BJ (cell line): Measurements from ENCODE around the gene HTT. TPM values are rescaled to one million over a fixed set of nuclear protein-coding genes. Genes with fewer than 3 reads are reported as not detected.

ENCODE experiments used
- CTCF ChIA-PET: fragments of 350-600 bp; formaldehyde crosslinking; extraction: SDS; loops from one replicate; lab custom pipeline; 2021; ENCODE audit warnings: antibody characterized with exemption, inconsistent platforms; lab: Yijun Ruan, JAX
- POLR2A ChIA-PET: fragments of 300-600 bp; sonication (Branson Sonifier 250); formaldehyde crosslinking; extraction: SDS; loops from one replicate; lab custom pipeline; 2021; ENCODE audit warnings: antibody characterized with exemption; lab: Charles Lee
- DNase-seq: peaks from one replicate; pipeline ENCODE4 v3.0.0-alpha.2; 2011; ENCODE audit warnings: low read depth
- H3K27me3 ChIP-seq: 2 replicates; pipeline ENCODE4 v1.6.0; 2011; ENCODE audit warnings: low read length; ENCODE audit not compliant: control insufficient read depth, insufficient read depth
- H3K36me3 ChIP-seq: 2 replicates; pipeline ENCODE4 v1.5.1; 2011; ENCODE audit warnings: low read length; ENCODE audit not compliant: control insufficient read depth, insufficient read depth
- H3K4me3 ChIP-seq: 2 replicates; pipeline ENCODE4 v1.5.1; 2011; ENCODE audit warnings: low read depth, mild to moderate bottlenecking, control low read depth, low read length
- polyA plus RNA-seq: library from polyadenylated mRNA; depleted of rRNA; stranded (reverse); fragments of >200 nt; gene quantifications from 2 replicates; pipeline ENCODE4 v1.2.3, GENCODE V29; 2011
- TF ChIP-seq, protein P1 (sequence below): IDR thresholded peaks from 2 replicates; pipeline ENCODE4 v1.5.1; 2011; ENCODE audit warnings: low read depth, mild to moderate bottlenecking, control low read depth, inconsistent platforms, low read length, moderate library complexity; ENCODE audit not compliant: insufficient read depth

Gene HTT
- polyA plus RNA-seq, 1 experiment, result 13.6 TPM

DNA sequence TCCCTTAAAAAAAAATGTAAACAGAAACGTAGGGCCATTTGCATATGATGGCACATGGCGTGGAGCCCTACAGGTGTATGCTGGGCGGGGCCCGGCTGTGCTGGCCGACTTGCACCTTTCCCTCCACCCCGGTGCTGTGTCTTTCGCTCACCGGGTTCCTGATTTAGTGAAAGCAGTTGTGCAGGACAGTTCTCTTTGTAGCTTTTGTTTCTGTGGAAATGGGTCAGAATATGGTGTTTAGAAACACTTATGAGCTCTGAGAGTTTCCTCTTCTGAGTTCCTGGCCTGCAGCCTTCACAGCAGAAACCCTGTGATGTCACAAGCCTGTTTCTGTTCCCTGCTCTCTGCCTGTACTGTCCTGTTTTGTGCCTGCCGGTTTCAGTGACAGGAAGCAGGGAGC is 152.0 kb downstream of the HTT start:
- no peak for DNase-seq
- CTCF ChIA-PET, result interaction anchor here (0.6 to 2.0 kb wide), 2 partner anchors 17 to 800 kb away, joined by 3 to 6 read pairs; no protein-coding TSS in a partner anchor
- peaks cover 33% of the 10 kb centered on the region for H3K36me3 ChIP-seq

DNA sequence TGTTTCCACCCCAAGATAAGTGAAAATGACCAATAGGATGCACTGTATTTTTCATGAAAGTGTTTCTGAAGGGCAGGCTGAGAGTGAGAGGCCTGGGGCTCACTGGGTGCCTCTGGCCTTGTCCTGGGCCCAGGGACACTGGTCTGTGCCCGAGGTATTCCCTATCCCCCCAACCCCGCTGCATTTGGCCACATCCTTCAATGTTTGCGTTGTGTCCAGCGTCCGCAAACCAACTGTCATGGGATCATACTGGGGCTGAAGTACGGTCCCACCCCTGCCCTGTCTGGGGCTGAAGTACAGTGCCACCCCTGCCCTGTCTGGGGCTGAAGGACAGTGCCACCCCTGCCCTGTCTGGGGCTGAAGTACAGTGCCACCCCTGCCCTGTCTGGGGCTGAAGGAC is 152.5 kb downstream of the HTT start:
- ChIA-PET POLR2A (no interaction called here), CTCF (interaction anchor here (0.6 kb wide), 1 partner anchor 800 kb away, joined by 3 read pairs; no protein-coding TSS in a partner anchor)
- no peak for DNase-seq
- Histone ChIP-seq H3K36me3 (peaks cover 35% of the 10 kb centered on the region), H3K27me3 (no peaks in the 10 kb centered on the region), H3K4me3 (no peak overlapping the region)
- TF ChIP-seq, protein P1, sequence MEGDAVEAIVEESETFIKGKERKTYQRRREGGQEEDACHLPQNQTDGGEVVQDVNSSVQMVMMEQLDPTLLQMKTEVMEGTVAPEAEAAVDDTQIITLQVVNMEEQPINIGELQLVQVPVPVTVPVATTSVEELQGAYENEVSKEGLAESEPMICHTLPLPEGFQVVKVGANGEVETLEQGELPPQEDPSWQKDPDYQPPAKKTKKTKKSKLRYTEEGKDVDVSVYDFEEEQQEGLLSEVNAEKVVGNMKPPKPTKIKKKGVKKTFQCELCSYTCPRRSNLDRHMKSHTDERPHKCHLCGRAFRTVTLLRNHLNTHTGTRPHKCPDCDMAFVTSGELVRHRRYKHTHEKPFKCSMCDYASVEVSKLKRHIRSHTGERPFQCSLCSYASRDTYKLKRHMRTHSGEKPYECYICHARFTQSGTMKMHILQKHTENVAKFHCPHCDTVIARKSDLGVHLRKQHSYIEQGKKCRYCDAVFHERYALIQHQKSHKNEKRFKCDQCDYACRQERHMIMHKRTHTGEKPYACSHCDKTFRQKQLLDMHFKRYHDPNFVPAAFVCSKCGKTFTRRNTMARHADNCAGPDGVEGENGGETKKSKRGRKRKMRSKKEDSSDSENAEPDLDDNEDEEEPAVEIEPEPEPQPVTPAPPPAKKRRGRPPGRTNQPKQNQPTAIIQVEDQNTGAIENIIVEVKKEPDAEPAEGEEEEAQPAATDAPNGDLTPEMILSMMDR, result no peak

More for the DNA sequence above, 152.0 kb downstream of the HTT start:
- POLR2A ChIA-PET, result no interaction called here
- Histone ChIP-seq H3K27me3 (no peaks in the 10 kb centered on the region), H3K4me3 (no peak overlapping the region)
- TF ChIP-seq, protein P1, result no peak

DNA sequence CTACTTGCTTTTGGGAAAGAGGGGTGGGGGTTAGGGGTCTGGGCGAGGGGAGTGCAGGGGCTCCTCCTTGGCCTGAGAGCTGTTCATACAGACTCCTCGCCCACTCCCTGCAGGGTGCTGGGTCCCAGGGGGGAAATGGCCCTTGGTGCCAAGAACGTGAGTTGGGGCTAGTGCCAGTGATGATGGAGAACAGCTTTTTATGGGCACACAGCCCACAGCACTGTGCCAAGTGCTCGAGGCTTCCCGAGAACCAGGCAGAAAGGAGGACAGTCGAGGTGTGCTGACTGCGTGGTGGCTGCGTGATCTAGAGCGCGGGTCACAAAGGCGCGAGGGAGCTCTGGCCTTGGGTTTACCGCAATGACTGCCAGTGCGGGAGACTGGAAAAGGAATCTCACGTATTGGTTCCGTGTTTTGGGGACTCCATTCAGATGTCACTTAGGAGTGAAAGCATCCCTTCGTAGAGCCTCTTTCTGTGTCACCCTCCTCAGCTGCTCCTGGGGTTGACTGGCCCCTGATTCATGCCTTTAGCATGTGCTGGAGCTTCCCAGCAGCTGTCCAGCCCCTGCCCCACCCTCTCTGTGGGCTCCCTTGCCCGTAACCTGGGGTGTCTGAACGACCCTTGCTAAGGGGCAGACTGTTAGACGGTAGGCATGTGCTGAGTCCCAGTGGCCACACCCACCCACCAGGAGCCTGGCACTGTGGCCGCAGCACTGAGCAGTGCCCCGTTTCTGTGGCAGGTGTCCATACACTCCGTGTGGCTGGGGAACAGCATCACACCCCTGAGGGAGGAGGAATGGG is 153.6 kb downstream of the HTT start:
- POLR2A ChIA-PET, result no interaction called here
- peaks cover 36% of the 10 kb centered on the region for H3K36me3 ChIP-seq
- no peaks in the 10 kb centered on the region for H3K27me3 ChIP-seq
- H3K4me3 ChIP-seq, result no peak overlapping the region
- CTCF ChIA-PET, result interaction anchor here (1.2 to 1.3 kb wide), 2 partner anchors 11 to 14 kb away, joined by 3 read pairs; no protein-coding TSS in a partner anchor
- DNase-seq, result no peak
- TF ChIP-seq, protein P1, result no peak

DNA sequence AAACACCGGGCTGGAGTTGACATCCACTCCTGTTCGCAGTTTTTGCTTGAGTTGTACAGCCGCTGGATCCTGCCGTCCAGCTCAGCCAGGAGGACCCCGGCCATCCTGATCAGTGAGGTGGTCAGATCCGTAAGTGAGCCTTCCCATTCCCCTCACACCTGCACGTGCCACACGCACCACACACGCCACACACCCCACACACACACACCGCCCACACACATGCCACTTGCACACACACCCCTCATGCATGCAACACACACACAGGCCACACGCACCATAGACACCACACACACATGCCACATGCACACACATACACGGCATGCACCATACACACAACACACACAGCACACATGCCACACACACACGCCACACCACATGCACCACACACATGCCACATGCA is 154.4 kb downstream of the HTT start:
- H3K36me3 ChIP-seq, result peaks cover 32% of the 10 kb centered on the region
- H3K4me3 ChIP-seq, result no peak overlapping the region
- H3K27me3 ChIP-seq, result no peaks in the 10 kb centered on the region
- no peak for DNase-seq
- ChIA-PET POLR2A (no interaction called here), CTCF (interaction anchor here (1.2 kb wide), 1 partner anchor 12 kb away, joined by 3 read pairs; no protein-coding TSS in a partner anchor)
- TF ChIP-seq, protein P1, result no peak

DNA sequence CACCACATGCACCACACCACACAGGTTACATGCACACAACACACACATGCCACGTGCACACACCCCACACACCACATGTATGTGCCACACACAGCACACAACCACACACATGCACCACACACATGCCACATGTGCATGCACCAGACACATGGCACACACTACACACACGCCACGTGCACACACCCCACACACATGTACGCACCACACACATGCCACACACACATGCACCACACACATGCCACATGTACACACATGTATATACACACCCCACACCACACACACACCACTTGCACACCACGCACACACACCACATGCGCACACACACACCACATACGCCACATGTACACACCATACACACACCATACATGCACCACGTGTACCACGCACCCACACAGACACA is 154.8 kb downstream of the HTT start:
- Histone ChIP-seq H3K27me3 (no peaks in the 10 kb centered on the region), H3K4me3 (no peak overlapping the region), H3K36me3 (peaks cover 33% of the 10 kb centered on the region)
- ChIA-PET POLR2A (no interaction called here), CTCF (no interaction called here)
- no peak for DNase-seq
- TF ChIP-seq, protein P1, result no peak
